CD4-positive, alpha-beta T cell treated with Interferon gamma for 1 hour (primary cell): ENCODE data around the gene EPN1.
"Not testable (repeated sequence)": the region's sequence is repeated elsewhere in the genome, so short reads cannot be mapped to it uniquely, and the experiment has no call there.

Experiments used
- DNase-seq: peaks from one replicate; pipeline ENCODE4 v3.0.0-alpha.2; 2020

EPN1 gene

DNA sequence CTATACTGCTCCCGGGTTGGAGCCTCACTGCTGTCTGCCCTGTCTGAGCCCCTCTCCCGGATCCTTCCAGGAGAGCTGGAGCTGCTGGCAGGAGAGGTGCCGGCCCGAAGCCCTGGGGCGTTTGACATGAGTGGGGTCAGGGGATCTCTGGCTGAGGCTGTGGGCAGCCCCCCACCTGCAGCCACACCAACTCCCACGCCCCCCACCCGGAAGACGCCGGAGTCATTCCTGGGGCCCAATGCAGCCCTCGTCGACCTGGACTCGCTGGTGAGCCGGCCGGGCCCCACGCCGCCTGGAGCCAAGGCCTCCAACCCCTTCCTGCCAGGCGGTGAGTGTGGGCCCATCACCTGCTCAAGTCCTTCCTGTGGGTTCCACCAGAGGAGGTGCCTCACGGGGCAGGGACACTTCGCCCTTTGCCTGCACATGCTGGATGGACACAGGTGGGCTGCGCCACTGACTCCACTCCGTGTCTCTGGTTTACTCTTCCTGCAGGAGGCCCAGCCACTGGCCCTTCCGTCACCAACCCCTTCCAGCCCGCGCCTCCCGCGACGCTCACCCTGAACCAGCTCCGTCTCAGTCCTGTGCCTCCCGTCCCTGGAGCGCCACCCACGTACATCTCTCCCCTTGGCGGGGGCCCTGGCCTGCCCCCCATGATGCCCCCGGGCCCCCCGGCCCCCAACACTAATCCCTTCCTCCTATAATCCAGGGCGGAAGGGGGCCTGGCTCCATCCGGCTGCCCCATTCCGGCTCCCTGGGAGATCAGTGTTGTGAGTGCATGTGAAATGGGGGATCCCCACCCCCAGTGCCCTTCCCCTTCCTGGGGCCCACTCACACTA, 19.8 kb downstream of the EPN1 start:
- DNase-seq = no peak

DNA sequence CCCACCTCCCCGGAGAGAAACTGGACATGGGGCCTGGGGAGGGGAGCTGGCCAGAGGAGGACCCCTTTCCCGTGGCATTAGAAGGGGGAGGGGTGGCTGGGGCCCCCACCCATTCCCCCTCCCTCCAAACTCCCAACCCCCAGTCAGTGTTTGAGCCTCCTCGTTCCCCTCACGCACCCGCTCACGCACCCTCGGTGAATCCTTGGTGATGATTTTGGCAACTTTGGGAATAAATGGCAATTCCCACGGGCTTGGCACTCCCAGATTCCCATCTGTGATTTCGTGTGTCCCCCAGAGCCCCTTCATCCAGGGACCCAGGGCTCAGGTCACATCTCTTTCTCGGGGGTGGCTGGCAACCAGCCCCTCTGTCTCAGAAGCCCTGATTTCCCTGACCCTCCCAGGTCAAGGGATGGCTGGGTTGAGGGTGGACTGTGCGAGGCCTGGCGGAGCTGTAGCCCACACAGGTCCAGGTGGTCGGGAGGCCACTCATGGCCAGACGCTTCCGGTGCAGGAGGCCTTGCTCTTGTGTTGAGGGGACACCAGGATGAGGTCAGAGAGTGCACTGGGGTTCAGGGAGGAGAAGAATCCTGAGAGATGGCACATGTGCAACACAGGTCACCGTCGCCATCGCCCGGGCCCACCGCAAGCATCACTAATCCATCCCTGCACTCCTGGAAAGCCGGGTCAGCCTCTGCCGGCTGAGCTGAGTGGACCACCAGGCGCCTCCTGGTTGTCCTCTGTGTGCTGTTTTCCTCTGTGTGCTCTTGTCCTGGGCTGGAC, 20.7 kb downstream of the EPN1 start:
- DNase-seq = no peak

DNA sequence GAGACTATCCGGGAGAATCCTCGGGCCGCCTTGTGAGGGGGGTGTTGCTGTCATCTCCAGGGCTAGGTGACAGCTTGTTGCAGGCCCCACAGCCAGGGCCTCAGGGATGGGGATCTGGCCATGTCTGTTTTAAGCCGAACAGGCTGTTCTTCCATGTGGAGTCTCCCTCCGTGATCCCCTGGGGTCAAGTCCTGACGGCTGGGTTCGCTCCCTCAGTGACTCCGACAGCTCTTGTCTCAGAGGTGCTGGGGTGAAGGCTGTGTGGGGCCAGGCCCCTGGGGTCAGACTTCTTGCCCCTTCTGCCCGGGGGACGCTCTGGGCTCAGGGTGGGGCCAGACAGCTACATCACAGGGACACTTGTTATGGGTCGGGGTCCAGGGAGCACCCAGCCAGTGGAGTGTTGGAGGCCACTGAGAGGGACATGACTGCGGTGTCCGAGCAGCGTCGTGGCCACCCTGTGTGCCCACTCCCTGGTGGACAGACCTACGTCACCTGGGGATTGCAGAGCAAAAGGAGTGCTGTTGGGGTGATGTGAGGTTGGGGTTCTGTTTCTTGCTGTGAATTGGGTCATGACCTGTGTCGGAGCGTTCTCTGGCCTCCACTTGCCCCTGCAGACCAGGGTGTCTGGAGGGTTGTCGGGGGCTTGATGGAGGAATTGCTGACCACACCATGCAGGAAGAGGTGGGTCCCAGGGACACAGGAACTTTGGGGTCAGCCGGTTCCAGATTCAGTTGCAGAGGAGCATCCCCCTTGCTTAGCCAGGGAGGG, 21.5 kb downstream of the EPN1 start:
- no peak for DNase-seq

DNA sequence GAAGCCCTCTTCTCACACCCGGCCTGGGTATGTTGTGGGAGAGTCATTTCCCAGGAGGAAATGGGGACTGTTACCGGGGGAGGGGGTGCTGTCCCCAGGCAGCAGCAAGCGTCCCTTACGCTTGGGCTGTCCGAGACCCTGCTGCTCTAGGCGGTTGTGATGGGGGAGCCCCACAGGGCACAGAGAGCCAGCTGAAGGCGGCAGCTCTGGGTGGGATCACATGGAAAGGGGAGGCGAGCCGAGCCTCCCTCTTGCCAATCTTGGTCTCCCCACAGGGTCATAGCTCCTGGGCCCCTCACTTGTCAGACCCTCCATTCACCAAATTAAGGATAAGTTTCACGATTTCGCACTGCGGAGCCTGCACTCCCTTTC, 22.0 kb downstream of the EPN1 start:
- no peak for DNase-seq

DNA sequence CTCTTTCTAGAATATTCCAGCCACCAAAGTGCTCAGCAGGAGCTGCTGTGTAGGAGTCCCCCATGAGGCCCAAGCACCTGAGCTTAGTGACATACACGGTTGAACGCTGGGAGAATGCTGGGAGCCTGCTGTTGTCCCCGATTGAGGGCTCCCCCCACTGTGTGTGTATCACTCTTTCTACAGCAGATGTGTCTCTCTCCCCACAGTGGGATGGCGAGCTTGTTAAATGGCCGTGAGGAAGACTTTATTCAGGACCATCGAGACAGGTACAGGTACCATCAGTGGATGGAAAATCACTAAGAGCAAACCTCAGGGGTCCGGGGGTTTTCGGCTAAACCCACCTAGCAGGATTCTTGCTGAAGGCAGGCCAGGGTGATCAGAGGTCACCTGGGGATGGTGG, 22.7 kb downstream of the EPN1 start:
- no peak for DNase-seq

DNA sequence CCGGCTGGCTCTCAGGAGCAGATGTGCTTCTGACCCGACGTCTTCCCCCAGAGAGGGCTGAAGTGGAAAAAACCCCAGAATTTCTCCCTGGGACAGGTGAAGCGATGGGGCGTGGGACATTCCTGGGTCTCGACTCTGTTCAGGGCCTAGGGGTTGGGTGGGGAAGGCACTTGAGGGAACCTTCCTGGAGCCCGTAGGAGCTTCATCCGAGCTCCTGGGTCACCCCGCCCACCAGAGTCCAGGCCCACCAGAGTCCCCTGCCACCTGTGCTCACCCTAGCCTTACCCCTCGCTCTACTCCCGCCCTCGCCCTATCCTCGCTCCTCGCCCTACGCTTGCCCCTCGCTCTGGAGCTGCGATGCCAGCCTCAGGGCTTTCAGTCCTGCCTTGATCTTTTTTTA, 23.2 kb downstream of the EPN1 start:
- no peak for DNase-seq

DNA sequence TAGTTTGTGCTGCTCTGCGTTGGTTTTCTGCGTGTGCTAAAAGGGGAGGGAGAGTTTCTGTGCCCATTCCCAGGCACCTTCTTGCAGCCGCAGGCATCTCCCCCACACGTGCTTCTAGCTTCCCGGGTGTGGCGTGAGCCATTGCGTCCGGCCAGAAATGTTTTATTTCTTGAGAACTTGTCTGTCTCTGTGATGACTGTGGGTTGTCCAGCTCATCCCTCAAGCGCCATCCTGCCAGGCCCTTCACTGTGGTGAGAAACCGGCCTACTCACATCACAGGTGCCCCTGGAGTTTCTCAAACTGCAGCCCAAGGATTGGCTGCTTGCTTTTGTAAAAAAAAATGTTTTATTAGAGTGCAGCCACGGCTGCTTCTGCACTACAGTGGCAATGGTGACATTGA, 24.2 kb downstream of the EPN1 start:
- no peak for DNase-seq

DNA sequence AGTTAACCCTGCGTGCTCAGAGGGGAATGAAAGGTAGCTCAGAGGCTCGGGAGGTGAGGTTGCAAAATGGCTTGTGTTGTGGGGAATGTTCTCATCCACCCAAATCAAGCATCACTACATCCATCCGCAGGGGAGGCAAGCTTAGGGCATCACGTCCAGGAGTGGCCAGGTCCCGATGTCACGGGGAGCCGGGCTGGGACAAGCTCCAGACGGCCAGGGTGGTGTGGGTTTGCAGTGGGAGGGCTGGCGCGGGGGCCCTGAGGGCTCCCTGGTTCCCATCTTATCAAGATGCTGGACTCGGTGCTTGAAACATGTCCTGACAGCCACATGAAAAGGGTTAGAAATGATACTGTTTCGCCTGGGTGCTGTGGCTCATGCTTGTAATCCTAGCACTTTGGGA, 25.8 kb downstream of the EPN1 start:
- DNase-seq = no peak

DNA sequence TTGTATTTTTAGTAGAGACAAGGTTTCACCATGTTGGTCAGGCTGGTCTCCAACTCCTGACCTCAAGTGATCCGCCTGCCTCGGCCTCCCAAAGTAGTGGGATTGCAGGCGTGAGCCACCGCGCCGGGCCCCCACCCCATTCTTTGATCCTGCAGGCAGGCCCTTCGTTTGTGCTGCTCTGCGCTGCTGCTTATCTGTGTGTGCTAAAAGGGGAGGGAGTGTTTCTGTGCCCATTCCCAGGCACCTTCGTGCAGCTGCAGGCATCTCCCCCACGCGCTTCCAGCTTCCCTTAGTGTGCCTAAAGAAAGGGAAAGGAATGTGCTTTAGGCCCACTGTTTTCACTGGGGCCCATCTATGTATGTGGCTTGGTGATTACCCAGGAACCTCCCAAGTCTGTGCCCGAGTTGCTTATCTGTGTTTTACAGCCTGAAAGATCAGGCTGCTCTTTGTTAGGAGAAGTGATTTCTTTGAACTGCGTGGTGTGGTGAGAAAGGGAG, 27.2 kb downstream of the EPN1 start:
- DNase-seq = no peak

DNA sequence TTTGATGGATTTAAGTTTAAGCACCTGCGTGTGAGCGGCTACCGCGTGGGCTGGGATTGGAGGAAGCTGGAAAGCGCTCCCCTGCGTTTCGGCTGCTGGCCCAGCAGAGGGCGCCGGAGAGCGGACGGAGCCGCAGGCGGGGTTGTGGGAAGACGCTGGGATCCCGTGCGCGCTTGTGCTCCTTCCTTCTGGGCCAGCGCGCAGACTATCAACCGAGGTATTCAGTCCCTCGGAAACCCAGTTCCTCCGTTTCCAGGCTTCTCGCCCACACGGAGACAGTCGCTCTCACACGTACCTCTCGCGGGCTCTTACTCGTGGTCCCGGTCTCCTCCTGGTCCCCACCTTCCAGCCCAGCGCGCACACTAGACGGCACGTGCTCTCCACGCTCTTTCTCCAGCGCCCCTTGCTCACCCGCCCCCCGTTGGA, 28.8 kb downstream of the EPN1 start:
- peak; percentile 35 for DNase-seq

DNA sequence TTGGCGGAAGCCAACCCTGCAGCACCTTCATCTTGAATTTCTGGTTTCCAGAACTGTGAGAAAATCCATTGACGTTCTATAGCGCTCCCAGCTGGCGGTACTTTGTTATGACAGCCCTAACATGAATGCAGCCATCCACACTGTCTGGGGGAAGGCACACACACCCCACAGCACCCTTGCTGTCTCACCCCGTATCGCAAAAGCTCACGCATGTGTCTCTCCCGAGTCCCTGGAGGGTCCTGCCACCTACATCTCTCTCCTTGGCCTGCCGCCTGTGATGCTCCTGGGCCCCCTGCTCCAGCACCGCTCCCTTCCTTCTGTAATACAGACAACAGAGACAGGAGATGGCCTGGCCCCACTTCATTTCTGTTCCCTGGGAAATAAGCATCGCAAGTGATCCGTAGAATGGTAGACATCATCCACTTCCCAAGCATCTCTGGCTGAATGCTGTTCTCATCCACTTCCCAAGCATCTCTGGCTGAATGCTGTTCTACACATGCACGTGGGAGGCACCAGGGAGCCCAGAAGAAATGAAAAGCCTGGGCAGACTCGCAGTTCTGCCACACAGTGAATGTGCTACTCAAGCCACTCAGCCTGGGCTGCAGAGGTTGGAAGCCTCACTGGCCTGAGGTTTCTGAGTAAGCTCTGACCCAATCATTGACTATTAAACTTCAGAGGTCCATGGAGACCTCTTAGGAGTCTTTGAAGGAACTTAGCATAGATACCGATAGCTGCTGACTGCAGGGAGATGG, 29.6 kb downstream of the EPN1 start:
- no peak for DNase-seq

DNA sequence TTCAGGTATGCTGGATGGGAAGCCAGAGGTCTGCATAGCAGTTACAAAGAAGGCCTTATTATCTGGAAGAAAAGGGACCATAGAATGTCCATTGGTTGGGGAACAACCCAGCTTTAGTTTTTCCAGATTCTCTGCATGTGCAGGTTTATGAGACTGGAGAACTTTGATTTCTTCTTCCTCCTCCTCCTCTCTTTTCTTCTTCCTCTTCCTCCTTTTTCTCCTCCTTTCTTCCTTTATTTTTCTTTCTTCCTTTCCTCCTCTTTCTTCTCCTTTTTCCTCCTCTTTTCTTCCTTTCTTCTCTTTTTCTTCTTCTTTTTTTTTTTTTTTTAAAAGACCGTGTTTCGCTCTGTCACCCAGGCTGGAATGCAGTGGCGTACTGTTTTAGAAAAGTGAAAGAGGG, 30.9 kb downstream of the EPN1 start:
- DNase-seq = no peak

DNA sequence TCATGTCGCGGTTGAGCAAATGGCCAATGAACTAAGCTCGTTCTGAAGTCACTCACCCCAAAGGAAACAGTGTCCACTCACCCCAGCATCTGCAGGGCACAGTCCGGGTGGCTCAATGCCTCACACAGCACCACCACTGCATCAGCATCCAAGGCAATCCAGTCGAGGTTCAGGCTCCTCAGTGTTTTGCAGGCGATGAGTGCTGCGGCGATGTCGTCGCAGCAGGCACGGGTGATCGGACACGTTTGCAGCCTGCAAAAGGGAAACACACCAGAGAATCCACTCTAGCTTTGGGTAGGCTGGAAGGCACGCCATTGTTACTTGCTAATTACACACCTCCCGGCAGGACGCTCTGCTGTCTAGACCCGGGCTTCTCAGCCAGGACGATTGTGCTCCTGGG, 36.7 kb downstream of the EPN1 start:
- DNase-seq = no peak

DNA sequence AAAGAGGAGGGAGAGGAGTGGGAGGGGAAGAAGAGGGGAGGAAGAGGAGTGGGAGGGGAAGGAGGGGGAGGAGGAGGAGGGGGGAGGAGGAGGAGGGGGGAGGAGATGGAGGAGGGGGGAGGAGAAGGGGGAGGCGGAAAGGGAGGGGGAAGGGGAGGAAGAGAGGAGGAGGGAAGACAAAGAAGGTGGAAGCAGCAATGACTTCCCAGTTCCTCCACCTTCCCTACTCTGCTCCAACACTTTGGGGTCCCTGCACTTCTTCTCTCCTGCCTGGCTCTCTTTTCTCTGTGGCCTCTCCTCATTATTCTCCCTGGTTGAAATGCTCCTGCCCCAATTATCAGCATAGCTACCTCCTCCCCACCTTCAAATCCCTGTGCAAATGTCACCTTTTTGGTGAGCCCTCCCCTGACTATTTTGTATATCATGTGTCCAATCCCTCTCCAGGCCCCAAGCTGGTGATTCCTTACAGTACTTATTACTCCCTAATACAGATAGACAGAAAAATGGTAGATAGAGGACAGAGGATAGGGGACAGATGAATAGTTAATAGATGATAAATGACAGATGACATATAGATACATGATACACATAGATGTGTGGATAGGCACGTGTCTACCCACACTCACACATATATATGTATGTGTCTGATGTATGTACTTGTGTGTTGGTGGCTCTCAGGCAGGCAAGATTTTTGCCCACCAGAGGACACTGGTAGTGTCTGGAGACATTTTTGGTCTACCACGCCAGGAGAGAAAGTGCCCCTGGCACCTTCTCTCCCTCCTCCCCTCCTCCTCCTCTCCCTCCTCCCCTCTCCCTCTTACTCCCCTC, 38.0 kb downstream of the EPN1 start:
- DNase-seq = no peak

DNA sequence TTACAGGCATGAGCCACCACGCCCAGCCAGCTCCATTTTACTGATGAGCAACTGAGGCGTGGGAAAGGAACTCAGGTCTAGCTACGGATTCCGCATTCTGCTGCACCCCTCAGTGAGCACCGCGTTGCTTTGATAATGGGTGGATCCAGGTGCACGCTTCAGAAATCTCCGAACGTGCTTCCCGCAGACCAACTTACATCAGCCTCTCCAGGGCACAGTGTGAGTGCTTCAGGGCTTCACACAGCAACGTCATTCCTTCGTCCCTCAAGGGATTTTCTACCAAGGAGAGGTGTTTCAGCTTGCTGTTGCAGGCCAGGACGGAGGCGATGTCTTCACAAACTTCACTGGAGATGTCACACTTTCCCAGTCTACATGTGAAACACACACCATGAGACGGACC, 41.5 kb downstream of the EPN1 start:
- DNase-seq = no peak

DNA sequence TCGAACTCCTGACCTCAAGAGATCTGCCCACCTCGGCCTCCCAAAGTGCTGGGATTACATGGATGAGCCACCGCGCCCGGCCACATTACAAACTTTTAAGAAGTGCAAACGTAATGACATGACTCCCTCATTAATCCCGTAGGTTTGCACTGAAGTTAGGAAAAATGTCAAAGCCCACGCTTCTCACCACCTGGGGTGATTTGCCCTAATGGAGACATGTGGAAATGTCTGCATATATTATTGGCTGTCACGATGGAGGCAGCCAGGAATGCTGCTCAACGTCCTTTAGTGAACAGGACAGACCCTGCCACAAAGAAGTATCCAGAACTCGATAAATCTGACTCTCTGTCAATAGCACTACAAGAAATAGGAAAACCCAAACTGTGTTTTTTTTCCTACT, 42.2 kb downstream of the EPN1 start:
- DNase-seq = no peak

DNA sequence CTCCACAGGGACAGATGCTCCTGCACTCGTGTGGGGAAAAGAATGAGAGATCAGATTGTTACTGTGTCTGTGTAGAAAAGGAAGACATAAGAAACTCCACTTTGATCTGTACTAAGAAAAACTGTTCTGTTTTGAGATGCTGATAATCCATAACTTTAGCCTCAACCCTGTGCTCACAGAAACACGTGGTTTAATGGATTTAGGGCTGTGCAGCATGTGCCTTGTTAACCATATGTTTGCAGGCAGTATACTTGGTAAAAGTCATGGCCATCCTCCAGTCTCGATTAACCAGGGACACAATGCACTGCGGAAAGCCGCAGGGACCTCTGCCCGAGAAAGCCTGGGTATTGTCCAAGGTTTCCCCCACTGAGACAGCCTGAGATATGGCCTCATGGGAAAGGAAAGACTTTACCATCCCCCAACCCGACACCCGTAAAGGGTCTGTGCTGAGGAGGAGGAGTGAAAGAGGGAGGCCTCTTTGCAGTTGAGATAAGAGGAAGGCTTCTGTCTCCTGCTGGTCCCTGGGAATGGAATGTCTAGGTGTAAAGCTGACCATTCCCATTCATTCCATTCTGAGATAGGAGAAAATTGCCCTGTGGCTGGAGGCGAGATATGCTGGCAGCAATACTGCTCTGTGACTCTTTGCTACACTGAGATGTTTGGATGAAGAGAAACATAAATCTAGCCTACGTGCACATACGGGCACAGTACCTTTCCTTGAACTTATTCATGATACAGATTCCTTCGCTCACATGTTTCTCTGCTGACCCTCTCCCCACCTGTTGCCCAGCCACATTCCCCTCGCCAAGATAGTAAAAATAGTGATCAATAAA, 43.1 kb downstream of the EPN1 start:
- DNase-seq = not testable (repeated sequence)

DNA sequence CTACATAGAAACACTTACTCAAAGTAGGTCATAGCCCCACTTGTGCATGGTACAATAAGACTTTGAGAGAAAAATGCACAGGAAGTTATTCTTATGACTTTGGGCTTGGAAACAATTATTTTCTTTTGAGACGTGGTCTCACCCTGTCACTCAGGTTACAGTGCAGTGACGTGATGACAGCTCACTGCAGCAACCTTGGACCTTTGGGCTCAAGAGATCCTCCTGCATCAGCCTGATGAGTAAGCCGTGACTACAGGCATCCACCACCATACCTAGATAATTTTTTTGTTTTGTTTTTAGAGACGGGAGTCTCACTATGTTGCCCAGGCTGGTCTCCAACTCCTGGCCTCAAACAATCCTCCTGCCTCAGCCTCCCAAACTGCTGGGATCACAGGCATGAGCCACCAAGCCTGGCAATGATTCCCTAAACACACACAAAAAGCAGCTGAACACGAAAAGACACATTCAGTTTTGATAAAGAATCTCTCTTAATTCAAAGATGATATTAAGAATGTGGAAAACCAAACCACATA, 45.3 kb downstream of the EPN1 start:
- DNase-seq = no peak

DNA sequence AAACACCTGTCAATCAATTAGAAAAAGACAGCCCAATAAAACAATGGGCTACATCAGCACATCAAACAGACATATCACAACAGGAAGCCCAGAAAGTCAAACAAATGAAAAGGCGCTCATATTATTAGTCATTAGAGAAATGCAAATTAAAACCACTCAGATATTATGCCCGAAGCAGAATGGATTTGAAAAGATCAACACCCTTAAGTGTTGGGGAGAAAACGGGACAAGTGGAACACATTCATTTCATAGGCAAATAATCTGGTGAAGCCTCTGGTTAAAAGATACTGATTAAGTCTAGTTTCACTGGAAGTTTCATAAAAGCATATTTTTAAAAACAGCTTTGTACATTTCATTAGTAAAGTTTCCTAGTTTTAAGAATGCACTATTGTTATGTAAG, 45.8 kb downstream of the EPN1 start:
- DNase-seq = no peak

DNA sequence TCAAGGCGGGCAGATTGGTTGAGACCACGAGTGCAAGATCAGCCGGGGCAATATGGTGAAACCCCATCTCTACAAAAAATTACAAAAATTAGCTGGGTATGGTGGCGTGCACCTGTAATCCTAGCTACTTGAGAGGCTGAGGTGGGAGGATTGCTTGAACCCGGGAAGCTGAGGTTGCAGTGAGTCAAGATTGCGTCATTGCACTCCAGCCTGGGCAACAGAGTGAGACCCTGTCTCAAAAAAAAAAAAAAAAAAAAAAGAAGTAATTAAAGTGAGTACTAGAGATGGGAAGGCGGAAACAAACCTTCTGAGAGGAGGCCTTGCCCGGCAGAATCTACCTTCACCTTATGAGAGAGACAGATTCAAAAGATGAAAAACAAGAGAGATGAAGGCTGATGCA, 48.5 kb downstream of the EPN1 start:
- DNase-seq = no peak

DNA sequence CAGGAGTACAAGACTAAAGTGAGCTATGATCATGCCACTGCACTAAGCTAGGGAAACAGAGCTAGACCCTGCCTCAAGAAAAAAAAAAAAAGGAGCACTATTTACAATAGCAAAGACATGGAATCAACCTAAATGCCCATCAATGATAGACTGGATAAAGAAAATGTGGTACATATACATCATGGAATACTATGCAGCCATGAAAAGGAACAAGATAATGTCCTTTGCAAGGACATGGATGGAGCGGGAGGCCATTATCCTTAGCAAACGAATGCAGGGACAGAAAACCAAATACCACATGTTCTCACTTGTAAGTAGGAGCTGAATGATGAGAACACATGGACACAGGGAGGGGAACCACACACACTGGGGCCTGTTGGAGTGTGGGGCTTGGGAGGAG, 55.4 kb downstream of the EPN1 start:
- not testable (repeated sequence) for DNase-seq
